GM12878 (cell line): ENCODE results near the gene CLMP. TPM values are rescaled to one million over a fixed set of nuclear protein-coding genes. Genes with fewer than 3 reads are reported as not detected.
A peak's percentile ranks its signal among the peaks of the same experiment; 100 is the strongest.

Experiments
- CBFB ChIP-seq: IDR thresholded peaks from 2 replicates; pipeline ENCODE4 v1.6.1; 2016; ENCODE audit warnings: antibody characterized with exemption, low read depth
- CTCF ChIP-seq, 3 experiments: IDR thresholded peaks in 2 of 3; conservative IDR thresholded peaks in 1 of 3; 2 replicates each; pipeline ENCODE4 v1.5.1; 2011; ENCODE audit warnings: low read depth in 3 of 3, low read length in 3 of 3, mild to moderate bottlenecking in 3 of 3, control low read depth in 2 of 3, moderate library complexity in 2 of 3, inconsistent platforms in 1 of 3, mixed read lengths in 1 of 3; ENCODE audit not compliant: control insufficient read depth in 2 of 3, insufficient read depth in 1 of 3; ENCODE audit errors: extremely low read depth in 1 of 3
- E2F8 ChIP-seq: fragments of 450-650 bp; IDR thresholded peaks from 2 replicates; pipeline ENCODE4 v1.6.1; 2018; ENCODE audit warnings: mild to moderate bottlenecking, low read depth, moderate library complexity; ENCODE audit not compliant: partially characterized antibody
- EGR1 ChIP-seq, 2 experiments: IDR thresholded peaks; 1 replicate in 1 of 2; 2 replicates in 1 of 2; pipeline ENCODE4 v1.6.1; 2011 to 2012; ENCODE audit warnings: low read depth in 2 of 2, low read length in 2 of 2, borderline replicate concordance in 1 of 2, mild to moderate bottlenecking in 1 of 2, moderate library complexity in 1 of 2
- EP300 ChIP-seq, 2 experiments: fragments of 150-350 bp in 1 of 2; IDR thresholded peaks; 2 replicates each; pipeline ENCODE4 v1.6.1; 2011 to 2012; ENCODE audit warnings: low read depth in 2 of 2, low read length in 2 of 2, borderline replicate concordance in 1 of 2, improper control_type of control experiment in 1 of 2, inconsistent platforms in 1 of 2; ENCODE audit not compliant: control insufficient read depth in 1 of 2
- FOS ChIP-seq: IDR thresholded peaks from 3 replicates; pipeline ENCODE4 v1.6.1; 2011; ENCODE audit warnings: borderline replicate concordance; ENCODE audit not compliant: insufficient read length; ENCODE audit errors: extremely low read depth
- IRF5 ChIP-seq: fragments of 450-650 bp; IDR thresholded peaks from 2 replicates; pipeline ENCODE4 v1.6.1; 2017; ENCODE audit warnings: borderline replicate concordance
- MXI1 ChIP-seq: fragments of 150-350 bp; IDR thresholded peaks from 2 replicates; pipeline ENCODE4 v1.6.1; 2011; ENCODE audit warnings: low read depth, mild to moderate bottlenecking, inconsistent platforms, low read length, improper control_type of control experiment
- NFYB ChIP-seq: IDR thresholded peaks from 2 replicates; pipeline ENCODE4 v1.6.1; 2011; ENCODE audit warnings: low read depth, mild to moderate bottlenecking, low read length, improper control_type of control experiment, moderate library complexity; ENCODE audit not compliant: insufficient read depth
- SREBF2 ChIP-seq: IDR thresholded peaks from 2 replicates; pipeline ENCODE4 v1.6.1; 2012; ENCODE audit warnings: mild to moderate bottlenecking, low read length
- SUPT20H ChIP-seq: IDR thresholded peaks from 2 replicates; pipeline ENCODE4 v1.6.1; 2011; ENCODE audit warnings: low read depth, mild to moderate bottlenecking, low read length, moderate library complexity, borderline replicate concordance; ENCODE audit not compliant: control insufficient read depth
- ZBTB40 ChIP-seq: fragments of 450-650 bp; IDR thresholded peaks from 2 replicates; pipeline ENCODE4 v1.6.1; 2016; ENCODE audit warnings: mild to moderate bottlenecking, moderate library complexity, borderline replicate concordance
- polyA plus RNA-seq, 11 experiments: library from polyadenylated mRNA; depleted of rRNA in 4 of 11; unstranded in 6 of 11; stranded (reverse) in 5 of 11; fragments of >200 nt; fragmentation: Nextera tagmentation in 4 of 11; fragmentation: Illumina TruSeq in 1 of 11; extraction: Ambion mirVana in 4 of 11; extraction: Trizol in 1 of 11; gene quantifications; 1 replicate in 1 of 11; 2 replicates in 10 of 11; pipeline versions ENCODE4 v1.2.1 to v1.2.3, GENCODE V29; 2011 to 2016; ENCODE audit warnings: inconsistent platforms in 2 of 11, missing spikeins in 2 of 11, low read depth in 1 of 11
- total RNA-seq, 4 experiments: library from RNA; depleted of rRNA in 3 of 4; stranded (reverse); fragments of >200 nt in 3 of 4; fragmentation: Illumina TruSeq in 1 of 4; extraction: Trizol in 1 of 4; gene quantifications; 2 replicates each; pipeline versions ENCODE4 v1.2.1 to v1.2.3, GENCODE V29; 2013 to 2021

The CLMP gene
- total and polyA plus RNA-seq, 10 of the 15 experiments (the other 5 are each of a cell fraction or from before 2014, with no cell fraction given): 0.01 to 0.71 (median 0.20) TPM; not detected in 4

- no peak for TF ChIP-seq CTCF (IDR thresholded peaks at IDR 0.05 in 2 of 3, conservative IDR thresholded peaks at IDR 0.05 in 1 of 3; ENCODE audit: control insufficient read depth in 2 of 3, extremely low read depth in 1 of 3, insufficient read depth in 1 of 3, low read depth in 3 of 3, low read length in 3 of 3)
- peak; percentile 27 to 95 for TF ChIP-seq EGR1 (IDR thresholded peaks at IDR 0.05; ENCODE audit: borderline replicate concordance in 1 of 2, low read depth in 2 of 2, low read length in 2 of 2)
- TF ChIP-seq ZBTB40: peak; percentile 63; the same call in 1 of the 2 replicates
- TF ChIP-seq NFYB: peak; percentile 71; the same call in 1 of the 2 replicates
- TF ChIP-seq EP300 (IDR thresholded peaks at IDR 0.05; ENCODE audit: borderline replicate concordance in 1 of 2, control insufficient read depth in 1 of 2, low read depth in 2 of 2, low read length in 2 of 2): no peak
- no peak for TF ChIP-seq SUPT20H
- 0 out of 2 replicates have a peak, but pooled peaks have one; percentile 12 for TF ChIP-seq SREBF2
- peak; percentile 90 for TF ChIP-seq IRF5
- TF ChIP-seq FOS: peak; percentile 46
- peak; percentile 26 for TF ChIP-seq E2F8
- no peak for TF ChIP-seq MXI1
- TF ChIP-seq CBFB: no peak; the same call in 1 of the 2 replicates
These were observed 132.7 kb downstream of the CLMP start (continued) for GRCh38 chr11:123062158-123062891.
